ENCODE measurements around the gene KRTAP10-1.

The KRTAP10-1 gene

DNA sequence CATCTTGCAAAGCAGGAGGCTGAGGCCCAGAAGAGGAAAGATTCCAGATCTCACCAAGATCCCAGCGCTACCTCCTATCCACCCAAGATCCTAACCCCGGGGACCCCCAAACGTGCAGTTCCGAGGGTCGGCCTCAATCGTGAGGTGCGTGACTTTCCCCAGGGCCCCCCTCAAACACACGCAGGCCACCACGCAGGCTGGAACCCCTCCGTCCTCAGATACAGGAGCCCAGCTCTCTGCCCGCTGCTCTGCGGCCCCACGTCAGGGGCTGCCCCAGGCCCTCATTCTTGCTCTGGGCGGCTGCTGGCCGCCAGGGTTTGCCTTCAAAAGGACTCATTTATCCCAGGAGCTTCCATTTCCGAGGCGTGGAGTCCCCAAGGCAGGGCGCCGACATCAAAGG is 39.9 kb downstream of the KRTAP10-1 start:
- no peak for DNase-seq

GRCh38 chr21:44499631-44500030 is 40.4 kb downstream of the KRTAP10-1 start:
- no peak for DNase-seq

DNA sequence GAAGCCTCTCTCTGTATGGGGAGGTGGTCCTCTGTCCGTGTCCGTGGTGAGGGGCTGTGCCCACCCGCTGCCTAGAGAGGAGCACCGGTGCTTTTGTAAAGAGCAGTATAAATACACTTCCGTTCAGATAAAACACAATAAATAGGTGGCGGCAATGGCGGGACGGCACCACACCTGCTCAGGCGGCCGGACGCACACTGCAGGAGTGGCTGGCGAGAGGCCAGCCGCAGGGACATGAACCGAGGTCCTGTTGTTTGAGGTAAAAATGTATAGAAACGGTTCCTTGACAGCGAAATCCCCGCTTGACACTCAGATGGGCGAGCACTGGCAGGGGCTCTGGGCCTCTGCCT is 40.8 kb downstream of the KRTAP10-1 start:
- DNase-seq, result no peak

DNA sequence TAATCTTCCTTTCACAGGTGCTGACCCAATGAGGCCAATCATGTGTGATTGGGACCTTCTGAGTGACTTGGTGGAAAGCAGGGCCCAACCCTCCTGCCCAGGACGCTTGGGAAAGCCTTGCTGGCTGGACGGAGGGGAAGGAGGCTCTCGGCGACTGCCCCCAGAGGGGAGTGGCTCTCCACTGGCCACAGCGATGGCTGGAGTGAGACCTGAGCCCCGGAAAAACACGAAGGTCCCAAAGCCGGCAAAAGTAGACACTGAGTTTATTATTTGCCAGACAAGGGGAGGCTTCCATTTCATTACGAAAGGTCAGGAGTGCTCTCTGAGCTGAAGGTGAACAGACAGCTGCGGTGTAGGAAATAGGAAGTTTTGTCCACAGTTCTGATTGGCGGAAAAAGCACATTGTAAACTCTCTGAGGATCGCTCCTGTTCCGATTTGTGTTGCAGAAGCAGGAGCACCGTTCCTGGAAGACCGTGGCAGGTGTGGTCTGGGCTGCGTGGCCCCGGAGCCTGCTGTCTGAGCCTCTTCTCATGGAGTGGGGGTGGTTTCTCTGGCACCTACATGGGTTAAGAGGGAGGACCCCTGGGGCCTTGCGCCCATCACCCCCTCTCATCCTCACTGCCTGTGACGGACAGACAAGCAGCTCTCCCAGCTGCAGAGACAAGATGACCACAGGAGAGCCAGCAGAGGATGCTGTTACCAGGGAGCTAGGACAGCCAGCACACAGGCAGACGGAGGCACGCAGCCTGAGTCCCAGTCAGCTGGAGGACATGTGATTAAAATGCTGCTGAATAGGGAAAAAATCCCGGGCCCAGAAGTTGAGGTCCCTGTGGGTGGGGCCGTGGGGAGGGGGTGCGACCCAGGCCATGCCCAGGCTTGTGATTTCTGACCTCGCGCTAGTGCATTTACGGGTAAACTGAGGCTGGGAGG is 41.5 kb downstream of the KRTAP10-1 start:
- DNase-seq, result no peak

DNA sequence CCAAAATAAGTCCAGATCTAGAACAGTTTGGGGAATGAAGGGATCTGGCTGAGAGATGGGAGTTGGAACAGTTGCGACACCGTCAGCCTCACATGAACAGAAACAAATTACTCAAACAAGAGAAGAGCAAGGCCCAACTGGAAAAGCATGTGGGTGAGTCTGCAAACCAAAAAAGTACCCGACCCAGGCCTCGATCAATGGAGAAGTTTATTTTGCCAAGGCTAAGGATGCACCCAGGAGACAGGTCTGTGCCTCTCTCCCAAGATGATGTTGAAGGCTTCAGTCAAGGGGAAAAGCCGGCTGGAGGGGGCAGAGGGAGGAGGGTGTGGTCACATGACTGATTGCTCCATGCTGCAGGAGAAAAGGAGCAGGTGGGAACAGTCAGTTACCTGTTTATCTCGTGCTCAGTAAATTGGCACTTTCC is 42.3 kb downstream of the KRTAP10-1 start:
- no peak for DNase-seq

GRCh38 chr21:44496564-44497550 is 43.1 kb downstream of the KRTAP10-1 start:
- no peak for DNase-seq

GRCh38 chr21:44495611-44496563 is 44.1 kb downstream of the KRTAP10-1 start:
- no peak for DNase-seq

DNA sequence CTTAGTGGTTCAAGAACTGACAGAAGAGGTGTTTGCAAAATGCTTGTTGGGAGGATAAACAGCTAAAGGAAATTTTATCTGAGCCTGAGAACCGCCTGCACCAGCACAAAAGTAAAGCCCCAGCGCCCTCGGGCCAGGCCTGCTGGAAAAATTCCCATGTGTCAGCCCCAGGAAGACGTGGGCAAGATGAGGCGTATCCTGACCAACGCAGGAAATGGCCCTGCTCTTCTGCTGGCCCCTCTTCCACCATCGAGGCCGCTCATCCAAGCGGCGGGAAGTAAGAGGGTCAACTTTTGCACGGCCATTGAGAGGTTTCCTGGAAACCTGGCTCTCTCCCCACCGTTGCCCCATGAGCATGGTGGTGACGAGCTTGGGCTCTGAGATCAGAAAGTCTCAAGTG is 45.0 kb downstream of the KRTAP10-1 start:
- no peak for DNase-seq

DNA sequence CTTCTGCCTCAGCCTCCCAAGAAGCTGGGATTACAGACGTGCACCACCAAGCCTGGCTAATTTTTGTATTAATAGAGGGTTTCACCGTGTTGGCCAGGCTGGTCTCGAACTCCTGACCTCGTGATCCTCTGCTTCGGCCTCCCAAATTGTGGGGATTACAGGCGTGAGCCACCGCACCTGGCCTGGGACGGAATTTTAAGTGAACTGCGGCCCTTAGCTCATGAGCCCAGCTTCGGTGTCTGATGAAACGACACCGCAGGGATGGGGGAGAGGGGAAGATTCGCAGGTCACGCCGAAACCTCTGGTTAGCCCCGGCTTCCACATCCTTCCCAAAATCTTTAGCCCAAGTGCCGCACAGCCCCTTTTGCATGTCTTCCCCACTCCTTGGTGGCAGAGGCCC is 45.6 kb downstream of the KRTAP10-1 start:
- no peak for DNase-seq

GRCh38 chr21:44492567-44493385 is 47.2 kb downstream of the KRTAP10-1 start:
- DNase-seq, result no peak

DNA sequence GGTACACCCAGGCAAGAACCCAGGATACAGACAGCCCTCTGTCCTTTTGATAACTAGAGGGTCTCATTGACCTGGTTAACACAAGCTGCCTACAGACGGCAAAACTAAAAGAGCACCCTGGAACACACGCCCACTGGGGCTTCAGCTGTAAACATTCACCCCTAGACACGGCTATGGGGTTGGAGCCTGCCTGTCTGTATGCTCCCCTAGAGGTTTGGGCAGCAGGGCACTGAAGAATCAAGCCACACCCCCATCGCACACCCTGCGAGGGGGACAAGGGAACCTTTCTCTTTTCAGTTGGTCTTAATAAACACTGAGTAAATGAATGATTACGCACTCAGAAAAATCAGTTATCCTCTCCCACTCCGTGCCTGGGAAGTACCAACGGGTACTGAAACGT is 49.2 kb downstream of the KRTAP10-1 start:
- no peak for DNase-seq

GRCh38 chr21:44490405-44490804 is 49.6 kb downstream of the KRTAP10-1 start:
- no peak for DNase-seq

DNA sequence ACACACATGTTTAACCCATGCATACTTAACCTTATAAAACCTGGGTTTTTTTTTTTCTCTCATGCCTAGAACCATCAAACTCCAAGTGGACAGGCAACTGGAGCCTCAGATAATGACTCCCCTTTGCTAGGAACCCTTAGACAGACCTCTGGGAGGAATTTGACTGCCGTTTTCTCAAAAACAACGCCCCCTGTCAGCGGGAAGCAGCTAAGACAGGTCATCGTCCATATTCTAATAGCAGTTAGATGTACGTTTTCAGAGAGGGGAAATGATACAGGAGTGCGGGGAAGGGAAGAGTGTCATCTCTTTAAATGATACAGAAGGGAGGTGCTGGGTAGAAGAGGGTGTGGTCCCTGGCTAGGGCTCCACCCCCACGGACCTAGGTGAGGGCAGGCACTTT is 50.0 kb downstream of the KRTAP10-1 start:
- DNase-seq, result no peak

Data from effector CD8-positive, alpha-beta T cell (primary cell).